ELR (cell line): ENCODE measurements around the gene NOBOX.
"Not testable (repeated sequence)": the region's sequence is repeated elsewhere in the genome, so short reads cannot be mapped to it uniquely, and the experiment has no call there.

Experiments used
- DNase-seq: peaks from one replicate; pipeline ENCODE4 v3.0.0-alpha.2; 2015; ENCODE audit warnings: low read depth

The NOBOX gene

DNA sequence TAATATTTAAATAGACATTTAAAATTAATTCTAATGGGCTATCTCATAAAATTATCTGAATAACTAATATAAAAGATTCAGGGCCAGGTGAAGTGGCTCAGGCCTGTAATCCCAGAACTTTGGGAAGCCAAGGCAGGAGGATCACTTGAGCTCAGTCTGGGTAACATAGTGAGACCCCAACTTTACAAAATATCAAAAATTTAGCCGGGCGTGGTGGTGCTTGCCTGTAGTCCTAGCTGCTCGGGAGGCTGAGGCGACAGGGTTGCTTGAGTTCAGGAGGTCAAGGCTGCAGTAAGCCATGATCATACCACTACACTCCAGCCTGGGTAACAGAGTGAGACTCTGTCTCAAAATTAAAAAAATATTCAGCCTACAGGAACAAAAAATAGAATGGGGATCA, 12.5 kb downstream of the NOBOX start:
- no peak for DNase-seq

GRCh38 chr7:144390481-144390880, 13.0 kb downstream of the NOBOX start:
- no peak for DNase-seq

- no peak for DNase-seq
Observed at GRCh38 chr7:144388950-144389349, 14.5 kb downstream of the NOBOX start.

GRCh38 chr7:144386741-144387140, 16.8 kb downstream of the NOBOX start:
- no peak for DNase-seq

DNA sequence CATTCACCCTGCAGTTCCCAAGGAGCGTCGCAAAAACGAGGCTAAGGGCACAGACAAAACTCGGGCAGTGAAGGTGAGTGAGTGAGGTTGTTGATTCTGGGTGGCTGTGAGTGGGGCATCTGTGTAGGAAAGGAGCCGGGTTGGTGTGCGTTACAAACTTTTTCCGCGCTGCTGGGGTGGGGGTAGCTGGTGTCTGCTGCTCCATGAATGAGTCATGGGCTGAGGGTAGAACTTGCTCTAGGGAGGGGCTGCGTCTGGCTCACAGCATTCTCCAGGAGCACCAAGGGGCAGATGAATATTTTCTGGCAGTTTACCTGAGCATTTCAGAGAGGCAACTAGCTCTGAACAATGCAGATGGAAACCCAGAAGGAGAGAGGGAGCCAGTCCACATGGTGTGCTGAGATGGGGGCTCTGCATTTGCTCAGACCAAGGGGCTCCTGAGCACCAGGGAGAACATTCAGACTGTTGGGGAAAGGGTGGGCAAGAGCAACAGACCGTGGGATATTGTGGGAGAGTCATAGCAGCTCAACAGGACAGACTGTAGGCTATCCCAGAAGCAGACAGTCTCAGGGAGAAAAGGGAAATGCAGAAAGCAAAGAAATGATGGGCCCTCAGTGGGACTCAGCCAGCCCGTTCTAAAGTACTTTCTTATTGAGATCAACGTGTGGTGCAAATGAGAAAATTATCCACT, 18.8 kb downstream of the NOBOX start:
- DNase-seq = no peak

DNA sequence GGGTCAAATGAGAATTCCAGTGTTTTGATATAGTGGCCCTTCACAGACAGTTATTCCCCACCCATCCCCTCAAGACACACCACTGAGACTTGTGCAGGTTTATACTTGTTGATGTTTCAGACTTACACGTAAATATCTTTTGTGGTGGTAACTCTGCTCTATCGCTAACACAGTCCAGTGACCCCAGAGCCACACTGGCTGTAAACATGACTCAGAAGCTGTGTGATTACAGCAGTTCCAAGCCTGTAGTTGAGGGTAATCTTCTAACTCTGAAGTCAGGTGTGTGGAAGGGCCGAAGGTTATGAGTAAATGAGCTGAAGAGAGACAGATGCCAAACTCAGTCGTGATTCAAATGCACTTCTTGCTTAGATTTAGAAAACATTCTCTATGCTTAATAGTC, 19.4 kb downstream of the NOBOX start:
- DNase-seq = no peak

DNA sequence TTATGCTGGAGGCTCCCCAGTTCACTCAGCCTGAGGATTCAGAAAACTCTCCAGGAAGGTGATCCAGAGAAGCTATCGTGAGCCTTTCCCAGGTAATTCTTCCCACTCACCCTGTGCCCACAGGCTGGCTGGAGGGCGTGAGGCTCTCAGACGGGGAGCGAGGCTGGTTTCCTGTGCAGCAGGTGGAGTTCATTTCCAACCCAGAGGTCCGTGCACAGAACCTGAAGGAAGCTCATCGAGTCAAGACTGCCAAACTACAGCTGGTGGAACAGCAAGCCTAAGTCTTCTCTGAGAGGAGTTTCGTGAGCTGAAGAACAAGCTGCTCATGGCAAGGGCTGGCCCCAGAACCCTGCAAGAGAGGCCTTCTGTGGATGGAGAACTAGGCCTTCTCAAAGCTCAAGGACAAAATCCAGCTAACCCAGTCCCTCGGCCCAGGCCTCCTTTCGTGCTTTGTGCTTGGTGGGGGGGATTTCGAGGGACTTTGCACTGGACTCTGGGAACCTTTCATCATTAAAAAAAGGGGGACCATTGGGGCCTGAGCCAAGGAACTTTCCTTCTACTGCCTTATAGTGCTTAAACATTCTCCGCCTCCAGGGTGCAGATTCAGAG, 23.6 kb downstream of the NOBOX start:
- DNase-seq = no peak

- no peak for DNase-seq
Observed at GRCh38 chr7:144378651-144379050, 24.8 kb downstream of the NOBOX start.

- not testable (repeated sequence) for DNase-seq
Observed at GRCh38 chr7:144369221-144369620, 34.3 kb downstream of the NOBOX start.

- DNase-seq = not testable (repeated sequence)
Observed at GRCh38 chr7:144367250-144367649, 36.2 kb downstream of the NOBOX start.

DNA sequence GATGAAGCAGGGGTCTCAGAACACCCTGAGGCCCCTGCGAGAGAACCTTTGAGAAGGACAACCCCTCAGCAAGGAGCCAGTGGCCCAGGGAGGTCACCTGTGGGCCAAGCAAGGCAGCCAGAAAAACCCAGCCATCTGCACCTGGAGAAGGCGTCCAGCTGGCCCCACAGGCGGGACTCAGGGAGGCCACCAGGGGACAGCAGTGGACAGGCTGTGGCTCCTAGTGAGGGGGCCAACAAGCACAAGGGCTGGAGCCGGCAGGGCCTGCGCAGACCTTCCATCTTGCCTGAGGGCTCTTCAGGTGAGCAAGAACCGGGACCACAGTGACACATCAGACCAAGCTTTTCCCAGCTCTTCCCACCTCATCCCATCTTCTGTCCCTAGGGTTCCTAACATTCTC, 38.0 kb downstream of the NOBOX start:
- DNase-seq = not testable (repeated sequence)

DNA sequence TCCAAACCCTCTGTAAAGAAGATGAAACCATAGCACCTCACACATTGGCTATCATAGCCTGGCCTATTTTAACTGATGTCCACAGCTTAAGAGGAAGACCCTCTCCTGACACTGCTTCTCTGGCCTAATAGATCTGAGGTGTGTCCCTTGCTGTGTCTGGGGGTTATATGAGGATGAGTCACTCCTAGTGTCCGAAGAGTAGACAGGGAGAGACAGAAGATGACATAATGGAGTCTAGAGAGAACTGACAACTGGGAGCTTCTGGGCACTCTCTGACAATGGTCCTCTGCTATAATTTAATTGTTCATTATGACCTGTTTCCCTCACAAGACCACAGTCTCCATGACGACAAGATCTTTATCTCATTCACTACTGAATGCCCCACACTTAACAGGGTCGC, 41.4 kb downstream of the NOBOX start:
- DNase-seq = not testable (repeated sequence)

DNA sequence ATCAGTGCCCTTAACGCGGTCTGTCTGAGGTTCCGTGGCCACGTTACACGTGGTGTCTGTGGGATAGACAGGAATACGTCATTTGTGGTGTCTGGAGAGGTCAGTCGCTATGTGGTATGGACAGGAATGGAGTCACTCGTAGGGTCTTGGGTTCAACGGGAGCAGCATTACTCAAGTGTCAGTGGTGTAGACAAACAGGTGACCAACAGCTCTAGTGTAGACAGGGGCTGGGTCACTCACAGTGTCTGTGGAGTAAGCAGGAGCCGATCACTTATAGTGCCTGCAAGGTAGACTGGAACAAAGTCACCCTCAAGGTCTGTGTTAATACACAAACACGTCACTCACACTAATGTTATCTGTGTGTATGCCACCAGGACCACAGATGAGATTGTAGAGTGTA, 46.6 kb downstream of the NOBOX start:
- DNase-seq = not testable (repeated sequence)

DNA sequence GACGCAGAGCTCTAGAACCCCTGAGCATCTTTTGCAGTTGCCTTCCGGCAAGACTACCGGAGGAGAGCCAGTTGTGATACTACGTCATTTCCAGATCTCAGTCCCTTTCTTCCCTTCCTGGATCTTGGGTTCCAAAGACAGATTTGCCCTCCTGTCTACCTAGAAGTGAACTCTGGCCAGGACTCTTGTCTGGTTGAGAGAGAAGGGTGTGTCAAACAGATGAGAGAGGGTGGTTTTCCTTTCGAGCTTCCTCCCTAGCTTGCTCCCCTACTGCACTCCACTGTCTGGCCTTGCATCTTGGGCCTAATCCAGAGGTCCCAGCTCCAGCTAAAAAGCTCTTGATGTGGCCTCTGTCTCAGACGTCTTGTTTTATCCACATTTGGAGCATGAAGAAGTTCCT, 47.3 kb downstream of the NOBOX start:
- not testable (repeated sequence) for DNase-seq

- not testable (repeated sequence) for DNase-seq
Observed at GRCh38 chr7:144355176-144355822, 48.2 kb downstream of the NOBOX start, which contains the start of gene ARHGEF5. TSS of gene ARHGEF5 (plus strand) at chr7:144355402. CDS start at chr7:144362670, 7,268 bp downstream.

GRCh38 chr7:144351667-144352066, 51.8 kb downstream of the NOBOX start:
- not testable (repeated sequence) for DNase-seq

DNA sequence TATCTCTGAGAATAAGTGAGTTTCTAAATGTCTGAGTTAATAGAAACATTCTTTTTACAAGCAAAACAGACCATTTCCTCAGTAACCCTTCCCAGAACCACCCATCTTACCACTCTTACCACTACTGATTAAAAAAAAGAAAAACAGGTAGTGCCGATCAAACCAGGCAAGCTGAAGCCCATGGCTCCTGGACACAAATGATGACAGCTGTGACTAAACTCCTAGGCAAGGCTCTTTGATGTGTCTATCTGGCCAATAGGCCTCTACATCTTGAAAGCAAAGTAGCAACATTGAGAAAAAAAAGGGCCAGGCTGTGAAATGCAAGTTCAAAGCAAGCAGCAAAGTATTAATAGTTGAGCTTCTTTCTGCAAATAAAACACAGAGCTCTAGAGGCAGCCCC, 54.9 kb downstream of the NOBOX start:
- DNase-seq = not testable (repeated sequence)
